ENCODE data around the gene ZC3HAV1.

- TF ChIP-seq CTCF (IDR thresholded peaks at IDR 0.05; ENCODE audit: low read length) (no peak), EZH2 (IDR thresholded peaks at IDR 0.05; ENCODE audit: borderline replicate concordance, low read length) (no peak)
Observed at GRCh38 chr7:139049111-139049510, 60.4 kb downstream of the ZC3HAV1 start.

Measured in OCI-LY1 (cell line).